SJCRH30 (cell line): ENCODE measurements around the gene CCDC51. TPM values are rescaled to one million over a fixed set of nuclear protein-coding genes. Genes with fewer than 3 reads are reported as not detected.

ENCODE experiments used
- DNase-seq, 2 experiments: peaks; one replicate each; pipeline ENCODE4 v3.0.0-alpha.2; 2015 to 2020
- H3K27ac ChIP-seq: fragments of 250-450 bp; sonication (Bioruptor Pico); 2 replicates; pipeline ENCODE4 v1.5.1; 2020; ENCODE audit warnings: mild to moderate bottlenecking, moderate library complexity
- H3K27me3 ChIP-seq: fragments of 250-450 bp; sonication (Bioruptor Pico); 2 replicates; pipeline ENCODE4 v1.5.1; 2020; ENCODE audit warnings: mild to moderate bottlenecking, moderate library complexity
- H3K36me3 ChIP-seq: fragments of 250-450 bp; sonication (Bioruptor Pico); 2 replicates; pipeline ENCODE4 v1.5.1; 2020; ENCODE audit warnings: mild to moderate bottlenecking, moderate library complexity
- H3K4me1 ChIP-seq: fragments of 250-450 bp; sonication (Bioruptor Pico); 2 replicates; pipeline ENCODE4 v1.5.1; 2020; ENCODE audit warnings: mild to moderate bottlenecking, moderate library complexity
- H3K4me3 ChIP-seq: fragments of 250-450 bp; sonication (Bioruptor Pico); 2 replicates; pipeline ENCODE4 v1.5.1; 2020; ENCODE audit warnings: mild to moderate bottlenecking, moderate library complexity
- H3K9me3 ChIP-seq: fragments of 250-450 bp; sonication (Bioruptor Pico); replicated peaks from 2 replicates; pipeline ENCODE4 v1.5.1; 2020; ENCODE audit warnings: mild to moderate bottlenecking, moderate library complexity
- total RNA-seq: library from RNA; depleted of rRNA; stranded (reverse); fragments of >200 nt; shearing (Covaris generic); gene quantifications from 2 replicates; pipeline ENCODE4 v1.2.3, GENCODE V29; 2014

The CCDC51 gene
- total RNA-seq, 1 experiment from 2014 or later = 12.0 TPM

GRCh38 chr3:48432411-48433371 is 7.2 kb downstream of the CCDC51 start:
- peak in 1 of 2 experiments; percentile 17 for DNase-seq
- H3K4me3 ChIP-seq = no peak overlapping the region
- H3K27ac ChIP-seq = no peak overlapping the region
- no peaks in the 10 kb centered on the region for H3K9me3 ChIP-seq
- no peaks in the 10 kb centered on the region for H3K4me1 ChIP-seq
- no peaks in the 10 kb centered on the region for H3K27me3 ChIP-seq
- H3K36me3 ChIP-seq = no peaks in the 10 kb centered on the region; the same call in 1 of the 2 replicates

DNA sequence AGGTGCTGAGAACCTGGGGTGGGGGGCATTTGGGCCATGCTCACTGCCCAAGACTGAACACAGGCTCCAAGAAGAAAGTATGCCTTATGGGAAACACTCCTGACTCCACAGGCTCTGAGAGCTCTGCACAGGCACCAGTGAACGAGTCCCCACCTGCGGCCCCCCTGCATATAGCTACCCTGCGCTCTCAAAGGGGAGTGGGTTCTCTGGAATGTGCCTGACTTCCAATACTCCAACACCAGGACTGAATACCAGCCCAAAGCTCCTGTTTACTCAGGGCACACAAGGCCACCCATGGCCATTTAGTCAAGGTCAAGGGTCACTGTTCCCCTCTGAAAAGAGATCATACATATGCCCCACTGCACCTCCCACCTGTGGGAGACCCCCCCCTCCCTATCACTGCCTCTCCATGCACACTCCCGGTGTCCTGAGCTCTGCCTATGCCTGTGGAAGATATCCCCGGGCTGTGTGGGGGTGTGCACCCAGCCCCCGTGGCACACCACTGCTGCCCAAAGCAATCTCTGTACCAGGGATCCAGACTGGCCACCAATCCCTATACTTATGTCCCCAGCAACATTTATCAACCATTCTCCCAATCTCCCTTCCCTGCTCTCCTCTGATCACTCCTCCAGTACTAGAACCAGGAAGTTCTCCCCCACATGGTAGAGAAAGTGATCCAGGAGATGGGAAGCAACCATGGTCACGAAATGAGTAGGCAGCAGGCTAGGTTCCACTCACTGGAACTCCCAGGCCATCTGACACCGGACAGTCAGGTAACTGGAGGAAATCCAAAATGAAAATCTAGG is 8.5 kb downstream of the CCDC51 start:
- H3K9me3 ChIP-seq = no peaks in the 10 kb centered on the region
- H3K4me1 ChIP-seq = no peaks in the 10 kb centered on the region
- no peak for DNase-seq
- H3K36me3 ChIP-seq = no peaks in the 10 kb centered on the region; the same call in 1 of the 2 replicates
- no peak overlapping the region for H3K4me3 ChIP-seq
- no peaks in the 10 kb centered on the region for H3K27me3 ChIP-seq
- H3K27ac ChIP-seq = no peak overlapping the region

GRCh38 chr3:48430708-48431101 is 9.2 kb downstream of the CCDC51 start:
- no peak for DNase-seq
- Histone ChIP-seq H3K9me3 (no peaks in the 10 kb centered on the region), H3K36me3 (no peaks in the 10 kb centered on the region; the same call in 1 of the 2 replicates), H3K27me3 (no peaks in the 10 kb centered on the region), H3K4me1 (peaks cover under 1% of the 10 kb centered on the region; the same call in 1 of the 2 replicates), H3K27ac (no peak overlapping the region), H3K4me3 (no peak overlapping the region)

GRCh38 chr3:48429960-48430707 is 9.8 kb downstream of the CCDC51 start, which contains the start of gene PLXNB1:
Gene PLXNB1, minus strand, starts transcription at chr3:48430086. Its CDS starts 5,475 bp downstream, at chr3:48424611.
- H3K27me3 ChIP-seq = no peaks in the 10 kb centered on the region
- H3K4me1 ChIP-seq = peaks cover 5% of the 10 kb centered on the region
- no peaks in the 10 kb centered on the region; the same call in 1 of the 2 replicates for H3K36me3 ChIP-seq
- H3K4me3 ChIP-seq = peak within 1 kb of the TSS; percentile 74
- H3K27ac ChIP-seq = peak within 1 kb of the TSS; percentile 63
- H3K9me3 ChIP-seq = no peaks in the 10 kb centered on the region
- peak; percentile 72 to 76 for DNase-seq

GRCh38 chr3:48429317-48429959 is 10.5 kb downstream of the CCDC51 start:
- Histone ChIP-seq H3K4me1 (peaks cover 12% of the 10 kb centered on the region), H3K4me3 (peak overlapping the region; percentile 74), H3K27ac (peak overlapping the region; percentile 63), H3K9me3 (no peaks in the 10 kb centered on the region), H3K36me3 (no peaks in the 10 kb centered on the region; the same call in 1 of the 2 replicates), H3K27me3 (no peaks in the 10 kb centered on the region)
- DNase-seq = peak; percentile 62 to 65

DNA sequence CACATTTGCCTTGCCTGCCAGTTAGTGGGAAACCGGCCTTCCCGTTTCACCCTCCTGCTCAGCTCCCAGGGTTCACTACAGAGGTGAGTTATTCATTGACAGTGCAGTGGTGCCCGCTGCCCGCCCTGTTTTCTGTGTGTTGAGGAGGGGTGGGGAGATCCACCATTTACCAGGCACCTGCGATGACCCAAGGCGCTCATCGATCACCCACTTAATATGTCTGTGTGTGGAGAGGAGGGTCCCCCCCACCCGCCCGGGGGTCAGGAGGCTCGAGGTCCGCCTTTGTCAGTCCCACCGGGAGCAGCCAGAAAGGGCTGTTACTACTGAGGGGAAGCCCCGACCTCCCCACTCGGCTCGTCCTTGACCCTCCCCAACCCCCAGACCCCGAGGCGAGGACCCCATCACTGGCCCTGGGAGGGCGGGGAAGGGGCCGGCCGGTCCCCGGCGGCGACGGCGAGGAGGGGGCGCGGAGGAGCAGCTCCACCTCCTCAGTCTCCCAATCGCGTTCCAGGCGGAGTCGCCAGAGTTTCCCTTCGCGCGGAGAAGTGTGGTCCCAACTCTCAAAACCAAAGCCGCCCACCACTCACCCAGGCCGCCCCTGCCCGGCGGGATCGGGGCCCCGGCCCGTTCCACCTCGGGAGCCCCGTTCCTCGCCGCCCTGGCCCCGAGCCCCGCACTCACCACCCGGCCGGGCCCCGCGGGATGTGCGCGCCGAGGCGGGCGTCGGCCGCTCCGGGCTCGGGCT is 11.2 kb downstream of the CCDC51 start:
- H3K9me3 ChIP-seq = no peaks in the 10 kb centered on the region
- peak; percentile 47 to 52 for DNase-seq
- no peaks in the 10 kb centered on the region for H3K27me3 ChIP-seq
- no peaks in the 10 kb centered on the region; the same call in 1 of the 2 replicates for H3K36me3 ChIP-seq
- H3K4me3 ChIP-seq = peak overlapping the region; percentile 74
- peak overlapping the region; percentile 63; the same call in 1 of the 2 replicates for H3K27ac ChIP-seq
- peaks cover 17% of the 10 kb centered on the region for H3K4me1 ChIP-seq

GRCh38 chr3:48428088-48428571 is 11.8 kb downstream of the CCDC51 start:
- Histone ChIP-seq H3K4me3 (peak overlapping the region; percentile 74), H3K36me3 (no peaks in the 10 kb centered on the region), H3K27ac (no peak overlapping the region), H3K9me3 (no peaks in the 10 kb centered on the region), H3K27me3 (no peaks in the 10 kb centered on the region), H3K4me1 (peaks cover 23% of the 10 kb centered on the region)
- no peak for DNase-seq

- no peak for DNase-seq
Measured at GRCh38 chr3:48427630-48427962, 12.3 kb downstream of the CCDC51 start.

DNA sequence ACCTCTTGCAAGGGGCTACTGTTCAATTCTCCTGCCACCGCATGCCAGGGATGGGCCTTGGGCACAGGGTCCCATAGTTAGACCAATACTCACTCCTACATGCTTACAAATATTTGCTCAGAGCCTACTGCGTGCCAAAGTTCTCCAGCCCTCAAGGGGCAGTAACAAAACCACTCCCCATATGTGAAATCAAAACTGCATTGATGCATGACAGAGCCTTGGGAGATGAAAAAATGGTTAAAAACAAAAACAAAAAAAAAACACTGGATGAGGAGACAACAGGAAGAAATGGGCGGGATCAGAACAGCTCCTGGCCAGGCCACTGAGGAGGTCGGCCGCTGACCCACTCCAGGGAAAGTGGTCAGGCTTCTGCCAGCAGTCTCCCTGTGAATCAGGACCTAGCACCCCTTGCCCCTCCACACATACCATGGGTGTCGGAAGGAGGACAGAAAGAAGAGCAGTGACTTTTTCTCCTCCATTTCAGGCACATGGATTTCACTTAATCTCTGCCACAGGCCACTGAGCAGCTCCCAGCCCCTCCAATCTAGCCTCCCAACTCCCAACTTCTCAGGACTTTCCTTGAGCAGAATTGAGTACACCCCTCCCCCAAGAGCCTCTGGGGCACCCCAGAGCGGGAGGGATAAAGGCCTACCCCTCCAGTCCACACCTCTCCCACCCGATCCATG is 12.8 kb downstream of the CCDC51 start:
- Histone ChIP-seq H3K9me3 (no peaks in the 10 kb centered on the region), H3K27ac (no peak overlapping the region), H3K4me3 (no peak overlapping the region), H3K36me3 (no peaks in the 10 kb centered on the region), H3K4me1 (peaks cover 32% of the 10 kb centered on the region), H3K27me3 (no peaks in the 10 kb centered on the region)
- DNase-seq = no peak

More at GRCh38 chr3:48427630-48427962, 12.3 kb downstream of the CCDC51 start:
- no peaks in the 10 kb centered on the region for H3K9me3 ChIP-seq
- H3K27ac ChIP-seq = no peak overlapping the region
- peaks cover 27% of the 10 kb centered on the region for H3K4me1 ChIP-seq
- no peaks in the 10 kb centered on the region for H3K36me3 ChIP-seq
- H3K4me3 ChIP-seq = no peak overlapping the region
- H3K27me3 ChIP-seq = no peaks in the 10 kb centered on the region

DNA sequence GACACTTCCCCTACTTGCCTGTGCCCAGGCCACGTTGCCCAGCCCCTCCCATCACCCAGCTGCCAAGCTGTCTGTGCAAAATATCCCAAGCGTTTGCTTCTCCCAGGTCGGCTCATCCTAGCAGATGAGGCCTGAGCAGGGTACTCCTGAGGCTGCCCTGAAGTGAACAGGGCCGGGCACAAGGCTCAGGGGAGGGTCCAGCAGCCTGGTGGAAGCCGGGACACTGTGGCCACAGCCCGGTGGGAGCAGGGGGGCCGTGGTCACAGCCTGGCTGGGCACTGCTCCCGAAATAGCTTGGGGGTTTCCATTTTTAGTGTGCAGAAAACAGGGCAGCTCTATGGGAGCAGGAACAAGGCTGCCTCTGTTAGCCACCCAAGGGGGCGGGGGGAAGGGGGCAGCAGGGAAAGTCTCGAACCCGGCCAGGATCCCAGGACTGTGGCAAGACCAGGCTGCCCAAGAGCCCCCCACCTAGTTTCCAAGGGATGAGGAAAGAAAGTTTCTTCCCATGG is 13.5 kb downstream of the CCDC51 start:
- H3K27ac ChIP-seq = no peak overlapping the region
- no peaks in the 10 kb centered on the region for H3K27me3 ChIP-seq
- H3K4me3 ChIP-seq = no peak overlapping the region
- H3K4me1 ChIP-seq = peaks cover 34% of the 10 kb centered on the region
- H3K9me3 ChIP-seq = no peaks in the 10 kb centered on the region
- H3K36me3 ChIP-seq = 0 out of 2 replicates have a peak, but pooled peaks cover 2% of the 10 kb centered on the region
- no peak for DNase-seq

DNA sequence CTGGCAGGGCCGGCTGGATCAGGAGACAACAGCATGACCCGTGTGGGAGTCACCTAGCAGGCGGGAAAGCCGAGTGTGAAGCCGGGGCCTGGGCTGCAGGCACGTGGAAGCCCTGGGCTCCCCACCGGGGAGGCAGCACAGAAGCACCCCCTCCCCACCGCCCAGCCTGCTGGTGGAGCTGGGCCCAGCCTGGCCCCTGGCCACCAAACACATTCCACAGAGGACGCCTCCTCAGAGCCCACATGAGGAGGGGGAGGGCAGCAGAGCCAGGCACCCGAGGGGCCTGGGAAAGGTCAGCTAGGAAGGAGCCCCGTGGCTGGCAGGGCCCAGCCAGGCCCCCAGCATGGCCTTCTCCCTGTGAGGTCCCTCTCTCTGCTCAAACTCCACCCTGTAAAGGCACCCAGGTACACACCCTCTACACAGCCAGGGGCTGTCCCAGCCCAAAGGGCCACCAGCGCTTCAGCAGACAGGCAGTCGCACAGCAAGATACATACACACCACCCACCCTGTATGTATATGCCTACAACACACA is 14.6 kb downstream of the CCDC51 start:
- no peaks in the 10 kb centered on the region for H3K9me3 ChIP-seq
- H3K4me3 ChIP-seq = no peak overlapping the region
- peaks cover 4% of the 10 kb centered on the region; the same call in 1 of the 2 replicates for H3K36me3 ChIP-seq
- no peak overlapping the region for H3K27ac ChIP-seq
- DNase-seq = no peak
- H3K27me3 ChIP-seq = no peaks in the 10 kb centered on the region
- peaks cover 34% of the 10 kb centered on the region for H3K4me1 ChIP-seq

DNA sequence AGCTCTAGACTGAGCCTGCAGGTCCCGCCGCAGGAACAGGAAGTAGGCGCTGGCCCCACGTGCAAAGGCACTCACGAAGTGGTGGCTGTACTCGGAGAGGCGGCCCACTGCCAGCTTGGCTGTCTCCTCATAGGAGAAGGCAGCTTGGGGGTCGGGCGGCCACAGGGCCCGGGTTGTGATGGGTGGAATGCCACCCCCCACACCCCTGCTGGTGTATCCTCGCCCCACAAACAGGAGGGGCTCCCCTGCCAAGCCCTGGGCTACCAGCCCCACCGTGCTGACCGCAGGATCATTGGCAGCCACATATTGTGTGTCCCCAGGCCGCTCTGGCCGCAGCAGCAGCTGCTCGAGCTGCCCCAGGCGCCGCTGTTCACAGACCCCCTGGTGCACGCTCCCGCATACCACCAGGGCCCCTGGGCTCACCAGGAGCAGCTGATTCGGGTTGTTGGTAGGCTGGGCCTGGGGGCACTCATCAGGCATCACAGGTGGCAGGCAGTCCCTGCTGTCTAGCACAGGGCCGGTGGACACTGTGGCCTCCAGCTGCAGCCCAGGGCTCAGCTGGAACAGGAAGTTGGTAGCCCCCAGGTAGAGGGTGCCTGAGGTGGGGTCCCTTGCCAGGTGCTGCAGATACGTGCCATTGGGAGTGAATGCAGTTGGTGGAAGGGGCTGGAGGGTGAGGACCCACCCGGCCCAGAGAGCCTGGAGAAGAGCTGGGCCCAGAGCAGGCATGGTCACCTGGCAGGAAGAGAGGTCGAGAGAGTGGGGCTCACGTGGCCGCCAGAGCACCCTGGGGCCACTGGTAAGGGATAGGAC is 15.8 kb downstream of the CCDC51 start:
- peak; percentile 78 to 80 for DNase-seq
- H3K4me1 ChIP-seq = peaks cover 34% of the 10 kb centered on the region
- peak overlapping the region; percentile 80 for H3K27ac ChIP-seq
- H3K9me3 ChIP-seq = no peaks in the 10 kb centered on the region
- H3K4me3 ChIP-seq = no peak overlapping the region
- no peaks in the 10 kb centered on the region for H3K27me3 ChIP-seq
- H3K36me3 ChIP-seq = peaks cover 6% of the 10 kb centered on the region; the same call in 1 of the 2 replicates
